Transverse colon (tissue), 4 donors: Measurements from ENCODE around the gene DLL1. TPM values are rescaled to one million over a fixed set of nuclear protein-coding genes. Genes with fewer than 3 reads are reported as not detected.

Experiments used
- DNase-seq: peaks from one replicate; pipeline ENCODE4 v3.0.0-alpha.2; 2019
- H3K27ac ChIP-seq, 4 donors: fragments of 200-600 bp; sonication (generic); 2 replicates each; pipeline ENCODE4 v1.5.1; 2016 to 2018; ENCODE audit warnings: inconsistent platforms in 4 of 4
- H3K27me3 ChIP-seq: fragments of 200-600 bp; sonication (generic); 2 replicates; pipeline ENCODE4 v1.5.1; 2017; ENCODE audit warnings: inconsistent platforms
- H3K36me3 ChIP-seq, 4 donors: fragments of 200-600 bp; sonication (generic); 2 replicates each; pipeline ENCODE4 v1.5.1; 2017 to 2019; ENCODE audit warnings: inconsistent platforms in 4 of 4
- H3K4me1 ChIP-seq, 4 donors: fragments of 200-600 bp; sonication (generic); 2 replicates each; pipeline ENCODE4 v1.5.1; 2017 to 2020; ENCODE audit warnings: inconsistent platforms in 4 of 4
- H3K4me3 ChIP-seq, 4 donors: fragments of 200-600 bp; sonication (generic); 1 replicate in 1 of 4; 2 replicates in 3 of 4; pipeline versions ENCODE4 v1.5.1 to v1.6.1; 2017 to 2019; ENCODE audit warnings: inconsistent platforms in 4 of 4
- H3K9me3 ChIP-seq, 2 donors: fragments of 200-600 bp; sonication (generic); 2 replicates each; pipeline ENCODE4 v1.5.1; 2017 to 2019; ENCODE audit warnings: inconsistent platforms in 2 of 2
- CTCF ChIP-seq, 5 experiments: fragments of 200-600 bp in 3 of 5; fragments of 450-650 bp in 2 of 5; sonication (generic) in 3 of 5; IDR thresholded peaks; 1 replicate in 2 of 5; 2 replicates in 3 of 5; pipeline ENCODE4 v1.5.1; 2016 to 2017; ENCODE audit warnings: antibody characterized with exemption in 5 of 5, inconsistent platforms in 3 of 5, mild to moderate bottlenecking in 2 of 5, moderate library complexity in 1 of 5
- EP300 ChIP-seq: sonication (generic); formaldehyde crosslinking; IDR thresholded peaks from one replicate; pipeline ENCODE4 v1.6.1; 2017; ENCODE audit warnings: antibody characterized with exemption, low read depth
- POLR2A ChIP-seq: fragments of 450-650 bp; IDR thresholded peaks from one replicate; pipeline ENCODE4 v1.6.1; 2016; ENCODE audit warnings: antibody characterized with exemption, mild to moderate bottlenecking, moderate library complexity
- POLR2AphosphoS5 ChIP-seq, 3 donors: sonication (generic); formaldehyde crosslinking; IDR thresholded peaks; one replicate each; pipeline ENCODE4 v1.6.1; 2016; ENCODE audit warnings: antibody characterized with exemption in 3 of 3
- WGBS, 2 donors: methylation state at CpG; one replicate each; pipeline ENCODE4 v1.1.5; 2018; ENCODE audit warnings: low coverage in 1 of 2; 5-methylcytosine and 5-hydroxymethylcytosine counted together
- in situ Hi-C, 4 donors: fragments of 200-750 bp; cut with MboI; loops; one replicate each; pipeline versions ENCODE4 v1.15.0 to v1.15.1; 2017; ENCODE audit warnings: low sequenced_read_pairs in 3 of 4, low pct_ligation_motif_present in 1 of 4, low pct_unique_long_range_greater_than_20kb in 1 of 4
- intact Hi-C: fragments of 100-400 bp; cut with DNase I; formaldehyde crosslinking; loops from one replicate; pipeline ENCODE4 v1.15.1; 2023; ENCODE audit warnings: low total_unique reads
- total RNA-seq, 4 donors: library from RNA; depleted of rRNA; stranded (reverse); fragments of >200 nt; gene quantifications; one replicate each; pipeline ENCODE4 v1.1.0, GENCODE V29; 2016

Gene DLL1
- total RNA-seq, 4 donors from 2014 or later: 15.0 to 46.2 (median 25.9) TPM

- H3K36me3 ChIP-seq: no peaks in the 10 kb centered on the region
- H3K9me3 ChIP-seq: no peaks in the 10 kb centered on the region
- no peak for DNase-seq
- peaks cover 0 to 16% (median 6%) of the 10 kb centered on the region in 4 donors for H3K4me1 ChIP-seq
- peaks cover 4% of the 10 kb centered on the region for H3K27me3 ChIP-seq
- no peak overlapping the region for H3K27ac ChIP-seq
- in situ Hi-C loops (no loop called here), intact Hi-C loops (no loop called here)
- TF ChIP-seq EP300: no peak
- no peak for TF ChIP-seq POLR2AphosphoS5 (IDR thresholded peaks at IDR 0.05)
- TF ChIP-seq CTCF (IDR thresholded peaks at IDR 0.05): no peak
- TF ChIP-seq POLR2A: no peak
- no peak overlapping the region for H3K4me3 ChIP-seq
- 93 to 95% methylated on average over 4 to 8 of the region's 8 CpGs for WGBS, 2 donors
These were observed 27.5 kb downstream of the DLL1 start for GRCh38 chr6:170263410-170263809.

GRCh38 chr6:170262489-170263088 is 28.3 kb downstream of the DLL1 start:
- intact Hi-C loops (no loop called here), in situ Hi-C loops (no loop called here)
- Histone ChIP-seq H3K4me3 (no peak overlapping the region), H3K36me3 (no peaks in the 10 kb centered on the region), H3K9me3 (no peaks in the 10 kb centered on the region), H3K4me1 (peaks cover 0 to 16% (median 6%) of the 10 kb centered on the region in 4 donors), H3K27me3 (peaks cover 4% of the 10 kb centered on the region), H3K27ac (no peak overlapping the region)
- no peak for DNase-seq
- 77% methylated on average over 9 to 18 of the region's 22 CpGs for WGBS, 2 donors
- TF ChIP-seq POLR2AphosphoS5 (IDR thresholded peaks at IDR 0.05) (no peak), EP300 (no peak), POLR2A (no peak)

- H3K27me3 ChIP-seq: peaks cover 4% of the 10 kb centered on the region
These were observed 29.0 kb downstream of the DLL1 start for GRCh38 chr6:170261643-170262488.

GRCh38 chr6:170260686-170261085 is 30.2 kb downstream of the DLL1 start:
- intact Hi-C loops (no loop called here), in situ Hi-C loops (no loop called here)
- H3K4me3 ChIP-seq: no peak overlapping the region
- H3K27ac ChIP-seq: no peak overlapping the region
- TF ChIP-seq CTCF (IDR thresholded peaks at IDR 0.05): no peak
- TF ChIP-seq EP300: no peak
- TF ChIP-seq POLR2A: no peak
- TF ChIP-seq POLR2AphosphoS5 (IDR thresholded peaks at IDR 0.05): no peak
- no peak for DNase-seq
- peaks cover 0 to 7% (median under 1%) of the 10 kb centered on the region in 4 donors for H3K4me1 ChIP-seq
- H3K27me3 ChIP-seq: peaks cover 4% of the 10 kb centered on the region
- 59 to 80% methylated on average over 1 to 7 of the region's 7 CpGs for WGBS, 2 donors
- H3K36me3 ChIP-seq: no peaks in the 10 kb centered on the region
- H3K9me3 ChIP-seq: no peaks in the 10 kb centered on the region

More at GRCh38 chr6:170261643-170262488, 29.0 kb downstream of the DLL1 start:
- in situ Hi-C loops: no loop called here
- DNase-seq: no peak
- Histone ChIP-seq H3K27ac (no peak overlapping the region), H3K36me3 (no peaks in the 10 kb centered on the region), H3K4me3 (no peak overlapping the region), H3K4me1 (peaks cover 0 to 16% (median 6%) of the 10 kb centered on the region in 4 donors), H3K9me3 (no peaks in the 10 kb centered on the region)
- intact Hi-C loops: no loop called here
- 84% methylated on average over 31 of the region's 32 CpGs; no CpG with 5 or more reads in 1 of the 2 donors for WGBS, 2 donors
- TF ChIP-seq CTCF (IDR thresholded peaks at IDR 0.05): no peak
- TF ChIP-seq POLR2AphosphoS5 (IDR thresholded peaks at IDR 0.05): no peak
- no peak for TF ChIP-seq EP300
- TF ChIP-seq POLR2A: no peak
